GM13976 (cell line): ENCODE measurements around the gene LCN12.
"Not testable (repeated sequence)": the region's sequence is repeated elsewhere in the genome, so short reads cannot be mapped to it uniquely, and the experiment has no call there.

Experiments
- DNase-seq: peaks from one replicate; pipeline ENCODE4 v3.0.0; 2012; ENCODE audit warnings: low spot score
- in situ Hi-C: fragments of 300-500 bp; cut with MboI; formaldehyde crosslinking; loops from one replicate; pipeline ENCODE4 v1.12.0; 2022; ENCODE audit warnings: low sequenced_read_pairs, mixed read lengths, inconsistent platforms; ENCODE audit not compliant: unreplicated experiment
- TF ChIP-seq, protein P1 (sequence below): IDR thresholded peaks from 2 replicates; pipeline ENCODE4 v1.5.1; 2012; ENCODE audit warnings: borderline replicate concordance, mild to moderate bottlenecking; ENCODE audit not compliant: insufficient read depth; ENCODE audit errors: extremely low read depth, missing control alignments, control extremely low read depth

LCN12 gene

DNA sequence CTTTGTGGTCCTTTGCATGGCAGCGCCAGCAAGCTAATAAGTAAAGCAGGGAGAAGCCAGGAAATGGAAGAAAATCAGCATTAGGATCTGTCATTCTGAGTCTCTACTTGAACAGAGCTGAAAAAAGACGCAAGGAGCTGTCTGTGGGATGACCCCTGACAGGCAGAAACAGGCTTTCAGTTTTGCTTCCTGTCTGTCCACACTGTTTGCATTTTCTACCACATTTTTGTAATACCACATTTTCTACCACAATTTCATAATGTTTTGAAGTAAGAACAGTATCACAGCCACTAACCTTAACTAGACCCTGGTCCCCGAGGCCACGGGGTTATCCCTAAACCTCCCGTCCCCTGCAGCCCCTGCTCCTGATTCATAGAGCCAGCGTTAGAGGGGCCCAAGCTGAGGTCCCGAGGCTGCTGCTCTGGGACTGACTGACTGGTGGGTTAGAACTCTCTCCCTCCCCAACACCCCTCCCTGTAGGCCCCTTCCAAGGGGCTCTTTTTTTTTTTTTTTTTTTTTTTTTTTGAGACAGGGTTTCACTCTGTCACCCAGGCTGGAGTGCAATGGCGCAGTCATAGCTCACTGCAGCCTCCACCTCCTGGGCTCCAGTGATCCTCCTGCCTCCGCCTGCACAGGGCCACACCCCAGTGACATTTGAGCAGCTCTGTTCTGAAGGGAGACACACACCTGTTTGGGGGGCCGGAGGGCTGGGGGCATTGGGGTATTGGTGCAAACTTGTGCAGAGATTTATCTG, 48.3 kb downstream of the LCN12 start:
- TF ChIP-seq, protein P1, sequence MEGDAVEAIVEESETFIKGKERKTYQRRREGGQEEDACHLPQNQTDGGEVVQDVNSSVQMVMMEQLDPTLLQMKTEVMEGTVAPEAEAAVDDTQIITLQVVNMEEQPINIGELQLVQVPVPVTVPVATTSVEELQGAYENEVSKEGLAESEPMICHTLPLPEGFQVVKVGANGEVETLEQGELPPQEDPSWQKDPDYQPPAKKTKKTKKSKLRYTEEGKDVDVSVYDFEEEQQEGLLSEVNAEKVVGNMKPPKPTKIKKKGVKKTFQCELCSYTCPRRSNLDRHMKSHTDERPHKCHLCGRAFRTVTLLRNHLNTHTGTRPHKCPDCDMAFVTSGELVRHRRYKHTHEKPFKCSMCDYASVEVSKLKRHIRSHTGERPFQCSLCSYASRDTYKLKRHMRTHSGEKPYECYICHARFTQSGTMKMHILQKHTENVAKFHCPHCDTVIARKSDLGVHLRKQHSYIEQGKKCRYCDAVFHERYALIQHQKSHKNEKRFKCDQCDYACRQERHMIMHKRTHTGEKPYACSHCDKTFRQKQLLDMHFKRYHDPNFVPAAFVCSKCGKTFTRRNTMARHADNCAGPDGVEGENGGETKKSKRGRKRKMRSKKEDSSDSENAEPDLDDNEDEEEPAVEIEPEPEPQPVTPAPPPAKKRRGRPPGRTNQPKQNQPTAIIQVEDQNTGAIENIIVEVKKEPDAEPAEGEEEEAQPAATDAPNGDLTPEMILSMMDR = no peak
- in situ Hi-C loops = no loop called here
- DNase-seq = peak; percentile 86

DNA sequence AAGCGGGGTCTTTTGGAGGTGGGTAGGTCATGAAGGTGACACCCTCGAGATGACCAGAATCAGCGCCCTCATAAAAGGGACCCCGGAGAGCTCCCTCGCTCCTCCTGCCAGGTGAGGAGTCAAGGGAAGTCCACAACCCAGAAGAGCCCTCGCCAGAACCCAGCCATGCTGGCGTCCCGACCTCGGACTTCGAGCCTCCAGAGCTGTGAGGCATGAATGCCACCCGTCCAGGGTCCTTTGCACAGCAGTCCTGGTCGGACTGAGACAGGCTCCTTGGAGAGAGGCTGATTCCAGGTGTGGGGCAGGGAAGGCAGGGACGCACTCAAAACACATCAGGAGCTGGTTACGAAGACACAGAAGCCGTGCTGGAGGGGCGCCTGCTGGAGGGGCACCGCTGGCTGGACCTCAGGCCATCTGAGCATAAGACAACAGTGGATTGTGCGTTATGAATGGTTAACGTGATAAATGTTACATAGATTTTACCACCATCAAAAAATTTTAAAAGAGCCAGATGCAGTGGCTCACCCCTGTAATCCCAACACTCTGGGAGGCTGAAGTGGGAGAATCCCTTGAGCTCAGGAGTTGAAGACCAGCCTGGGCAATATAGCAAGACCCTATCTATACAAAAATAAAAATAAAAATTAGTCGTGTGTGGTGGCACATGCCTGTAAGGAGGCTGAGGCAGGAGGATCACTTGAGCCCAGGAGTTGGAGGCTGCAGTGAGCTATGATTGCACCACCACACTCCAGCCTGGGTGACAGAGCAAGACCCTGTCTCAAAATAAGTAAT, 50.0 kb downstream of the LCN12 start:
- in situ Hi-C loops = no loop called here
- no peak for DNase-seq
- TF ChIP-seq, protein P1 = no peak

DNA sequence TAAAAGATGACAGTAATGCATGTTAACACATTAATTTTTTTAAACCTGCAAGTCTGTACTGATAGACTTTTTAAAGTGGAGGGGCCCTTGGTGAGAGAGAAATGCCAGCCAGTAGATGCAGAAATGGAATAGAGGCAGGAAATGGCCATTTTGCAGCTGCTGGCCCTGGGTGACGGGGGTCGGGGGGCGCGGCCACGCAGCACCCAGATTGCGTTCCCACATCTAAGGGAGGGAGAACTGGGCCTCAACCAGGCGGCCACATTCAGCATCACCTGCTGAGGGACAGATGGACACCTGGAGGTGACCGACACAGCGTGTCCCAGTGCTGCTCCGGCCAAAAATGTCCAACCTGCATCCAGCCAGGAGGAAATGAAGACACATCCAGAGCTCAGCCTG, 50.6 kb downstream of the LCN12 start:
- in situ Hi-C loops = no loop called here
- no peak for DNase-seq
- TF ChIP-seq, protein P1 = no peak

DNA sequence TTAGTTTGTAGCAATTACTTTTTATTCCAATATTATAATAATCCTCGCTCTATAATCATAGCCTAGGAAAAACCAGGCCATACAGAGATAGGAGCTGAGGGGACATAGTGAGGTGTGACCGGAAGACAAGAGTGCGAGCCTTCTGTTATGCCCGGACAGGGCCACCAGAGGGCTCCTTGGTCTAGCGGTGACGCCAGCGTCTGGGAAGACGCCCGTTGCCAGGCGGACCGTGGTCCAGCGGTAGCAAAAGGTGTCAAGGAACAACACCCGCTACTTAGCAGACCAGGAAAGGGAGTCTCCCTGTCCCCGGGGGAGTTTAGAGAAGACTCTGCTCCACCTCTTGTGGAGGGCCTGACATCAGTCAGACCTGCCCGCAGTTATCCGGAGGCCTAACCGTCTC, 52.2 kb downstream of the LCN12 start:
- DNase-seq = not testable (repeated sequence)
- TF ChIP-seq, protein P1 = peak; percentile 17

More for the DNA sequence above, 52.2 kb downstream of the LCN12 start:
- in situ Hi-C loops = not testable (repeated sequence)
